ENCODE results near the gene TXNDC11. TPM values are rescaled to one million over a fixed set of nuclear protein-coding genes. Genes with fewer than 3 reads are reported as not detected.

The TXNDC11 gene
- total RNA-seq, 2 experiments from 2014 or later: 21.7 to 24.4 TPM

GRCh38 chr16:11633113-11633512 is 109.5 kb downstream of the TXNDC11 start:
- Mint-ChIP-seq H3K9me3 (no peaks in the 10 kb centered on the region), H3K4me3 (no peak overlapping the region), H3K36me3 (ENCODE audit: low read depth) (no peaks in the 10 kb centered on the region), H3K27ac (no peak overlapping the region), H3K4me1 (ENCODE audit: low read depth) (peaks cover 26% of the 10 kb centered on the region), H3K27me3 (no peaks in the 10 kb centered on the region)
- CTCF ChIA-PET: no interaction called here
- no peak for ATAC-seq
- intact Hi-C loops (cut with micrococcal nuclease): no loop called here
- no peak for DNase-seq
- no peak for TF ChIP-seq CTCF (IDR thresholded peaks at IDR 0.05)
- POLR2A ChIA-PET: no interaction called here

GRCh38 chr16:11632455-11632939 is 110.2 kb downstream of the TXNDC11 start:
- no peak overlapping the region for H3K27ac Mint-ChIP-seq
- no peak for TF ChIP-seq CTCF (IDR thresholded peaks at IDR 0.05)

GRCh38 chr16:11631214-11631613 is 111.4 kb downstream of the TXNDC11 start:
- Mint-ChIP-seq H3K4me1 (ENCODE audit: low read depth) (peaks cover 32% of the 10 kb centered on the region), H3K36me3 (ENCODE audit: low read depth) (no peaks in the 10 kb centered on the region), H3K4me3 (no peak overlapping the region), H3K9me3 (no peaks in the 10 kb centered on the region), H3K27me3 (no peaks in the 10 kb centered on the region), H3K27ac (no peak overlapping the region)
- DNase-seq (no peak), ATAC-seq (no peak)
- intact Hi-C loops (cut with micrococcal nuclease): no loop called here
- ChIA-PET CTCF (interaction anchor here (0.9 to 3.8 kb wide), 6 partner anchors 9 to 235 kb away, joined by 3 to 18 read pairs (median 4); no protein-coding TSS in a partner anchor), POLR2A (interaction anchor here (1.3 kb wide), 1 partner anchor 23 kb away, joined by 3 read pairs; no protein-coding TSS in a partner anchor)
- no peak for TF ChIP-seq CTCF (IDR thresholded peaks at IDR 0.05)

More at GRCh38 chr16:11632455-11632939, 110.2 kb downstream of the TXNDC11 start:
- no peaks in the 10 kb centered on the region for H3K9me3 Mint-ChIP-seq
- DNase-seq (no peak), ATAC-seq (no peak)
- CTCF ChIA-PET: interaction anchor here (1.3 to 3.8 kb wide), 2 partner anchors 9 to 82 kb away, joined by 3 to 18 read pairs; no protein-coding TSS in a partner anchor
- H3K36me3 Mint-ChIP-seq (ENCODE audit: low read depth): no peaks in the 10 kb centered on the region
- POLR2A ChIA-PET: no interaction called here
- H3K4me1 Mint-ChIP-seq (ENCODE audit: low read depth): peaks cover 30% of the 10 kb centered on the region
- no peak overlapping the region for H3K4me3 Mint-ChIP-seq
- no peaks in the 10 kb centered on the region for H3K27me3 Mint-ChIP-seq
- intact Hi-C loops (cut with micrococcal nuclease): no loop called here

- no peaks in the 10 kb centered on the region for H3K9me3 Mint-ChIP-seq
- intact Hi-C loops (cut with micrococcal nuclease): no loop called here
- CTCF ChIA-PET: interaction anchor here (1.3 to 3.8 kb wide), 4 partner anchors 9 to 99 kb away, joined by 3 to 18 read pairs (median 7); no protein-coding TSS in a partner anchor
- ATAC-seq (no peak), DNase-seq (no peak)
- H3K27me3 Mint-ChIP-seq: no peaks in the 10 kb centered on the region
- no peaks in the 10 kb centered on the region for H3K36me3 Mint-ChIP-seq (ENCODE audit: low read depth)
- H3K4me3 Mint-ChIP-seq: no peak overlapping the region
- peaks cover 33% of the 10 kb centered on the region for H3K4me1 Mint-ChIP-seq (ENCODE audit: low read depth)
- no peak for TF ChIP-seq CTCF (IDR thresholded peaks at IDR 0.05)
- POLR2A ChIA-PET: interaction anchor here (1.3 kb wide), 1 partner anchor 24 kb away, joined by 3 read pairs; no protein-coding TSS in a partner anchor
- H3K27ac Mint-ChIP-seq: no peak overlapping the region
Measured at GRCh38 chr16:11630768-11631056, 111.9 kb downstream of the TXNDC11 start.

GRCh38 chr16:11630046-11630767 is 112.5 kb downstream of the TXNDC11 start:
- Mint-ChIP-seq H3K27me3 (no peaks in the 10 kb centered on the region), H3K36me3 (ENCODE audit: low read depth) (no peaks in the 10 kb centered on the region), H3K4me1 (ENCODE audit: low read depth) (peaks cover 37% of the 10 kb centered on the region), H3K9me3 (no peaks in the 10 kb centered on the region), H3K27ac (no peak overlapping the region), H3K4me3 (no peak overlapping the region)
- intact Hi-C loops (cut with micrococcal nuclease): no loop called here
- no peak for ATAC-seq
- ChIA-PET CTCF (interaction anchor here (0.9 to 3.8 kb wide), 5 partner anchors 8 to 98 kb away, joined by 3 to 18 read pairs (median 5); no protein-coding TSS in a partner anchor), POLR2A (interaction anchor here (1.3 kb wide), 1 partner anchor 24 kb away, joined by 3 read pairs; no protein-coding TSS in a partner anchor)
- no peak for DNase-seq
- no peak for TF ChIP-seq CTCF (IDR thresholded peaks at IDR 0.05)
